IPS-NIHi7 (cell line): Measurements from ENCODE around the gene ABLIM2.
"Not testable (repeated sequence)": the region's sequence is repeated elsewhere in the genome, so short reads cannot be mapped to it uniquely, and the experiment has no call there.

Experiments used
- DNase-seq: peaks from one replicate; pipeline ENCODE4 v3.0.0; 2012; ENCODE audit warnings: mixed read lengths; ENCODE audit errors: extremely low spot score

ABLIM2 gene

GRCh38 chr4:7963691-7964090 is 194.9 kb downstream of the ABLIM2 start:
- DNase-seq: no peak

GRCh38 chr4:7962609-7963508 is 195.8 kb downstream of the ABLIM2 start:
- DNase-seq: no peak

DNA sequence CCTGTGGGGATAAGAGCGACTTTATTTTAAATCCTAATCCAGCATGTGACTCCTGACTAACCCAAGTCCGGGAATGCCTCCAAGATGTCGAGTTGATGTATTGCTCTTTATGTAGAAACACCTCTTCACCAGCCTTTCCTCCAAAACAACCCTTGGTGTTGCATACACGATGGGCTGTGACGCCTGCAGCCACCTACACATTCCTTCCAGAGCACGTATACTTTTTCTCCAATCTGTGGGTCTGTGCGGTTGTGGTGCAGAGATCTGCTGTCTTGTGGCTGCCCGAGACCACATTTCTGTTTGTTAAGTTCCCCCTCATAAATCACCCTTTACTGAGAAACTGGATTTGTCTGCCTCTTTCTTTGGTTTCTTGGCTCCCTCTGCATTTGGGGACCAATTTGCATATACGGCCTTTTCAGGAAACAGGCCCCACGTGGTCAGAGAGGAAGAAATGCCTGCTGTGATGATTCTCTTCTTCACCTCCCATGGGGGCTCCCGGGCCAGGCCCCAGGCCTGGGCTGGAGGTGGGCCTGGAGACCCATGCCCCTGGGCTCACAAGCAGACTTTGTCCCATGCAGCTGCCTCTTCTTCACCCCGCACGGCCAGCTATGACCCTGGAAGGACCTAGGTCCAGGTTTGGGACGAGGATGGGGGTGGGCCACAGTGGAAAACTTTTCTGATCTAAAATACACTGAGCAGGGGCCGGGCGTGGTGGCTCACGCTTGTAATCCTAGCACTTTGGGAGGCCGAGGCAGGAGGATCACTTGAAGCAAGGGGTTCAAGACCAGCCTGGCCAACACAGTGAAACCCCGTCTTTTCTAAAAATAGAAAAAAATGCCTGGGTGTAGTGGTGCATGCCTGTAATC is 197.6 kb downstream of the ABLIM2 start:
- no peak for DNase-seq

- DNase-seq: no peak
These were observed 198.4 kb downstream of the ABLIM2 start for GRCh38 chr4:7960017-7960789.

DNA sequence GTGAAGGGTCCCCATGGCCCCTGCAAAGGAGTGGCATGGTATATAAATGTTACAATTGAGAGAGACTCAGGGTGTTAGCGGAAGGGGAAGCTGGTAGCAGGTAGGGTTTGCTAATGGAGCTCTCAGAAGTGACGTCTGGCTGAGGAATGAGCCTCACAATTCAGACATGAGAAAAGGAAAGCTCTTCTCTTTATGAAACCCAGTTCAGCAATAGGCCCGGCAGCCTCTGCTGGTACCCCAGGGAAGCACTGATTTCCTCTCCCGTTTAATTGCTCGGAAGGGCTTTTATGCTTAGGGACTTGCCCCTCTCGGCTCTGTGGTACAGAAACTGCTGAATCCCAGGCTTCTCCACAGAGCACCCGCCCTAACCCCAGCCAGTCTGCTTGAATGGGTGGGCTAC is 199.5 kb downstream of the ABLIM2 start:
- DNase-seq: peak; percentile 18

GRCh38 chr4:7956934-7957656 is 201.5 kb downstream of the ABLIM2 start:
- DNase-seq: no peak

DNA sequence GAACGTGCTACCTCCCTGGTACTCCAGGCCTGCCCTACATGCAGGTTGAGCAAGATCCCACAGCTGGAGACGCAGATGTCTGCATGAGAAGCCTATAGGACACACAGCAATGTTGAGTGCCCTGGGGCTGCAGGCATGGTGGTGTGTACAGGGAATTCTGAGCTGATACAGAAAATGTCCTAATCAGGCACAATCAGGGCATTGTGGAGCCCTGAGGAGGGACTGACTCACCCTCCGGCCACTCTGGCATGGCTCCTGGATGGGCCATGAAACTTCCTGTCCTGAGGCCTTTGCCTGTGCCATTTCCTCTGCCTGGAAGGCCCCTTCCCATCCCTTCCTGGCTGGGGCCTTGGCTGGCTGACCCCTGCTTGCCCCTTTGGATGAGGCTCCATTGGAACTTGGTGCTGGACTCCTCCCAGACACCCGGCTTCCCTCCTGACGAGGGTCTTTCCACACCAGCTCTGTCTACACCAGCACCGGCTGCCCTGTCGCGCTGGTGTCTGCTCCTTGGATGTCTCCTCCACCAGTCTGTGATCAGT is 202.3 kb downstream of the ABLIM2 start:
- DNase-seq: no peak

GRCh38 chr4:7955393-7955792 is 203.2 kb downstream of the ABLIM2 start:
- no peak for DNase-seq

- DNase-seq: no peak
These were observed 206.0 kb downstream of the ABLIM2 start for GRCh38 chr4:7952615-7953014.

DNA sequence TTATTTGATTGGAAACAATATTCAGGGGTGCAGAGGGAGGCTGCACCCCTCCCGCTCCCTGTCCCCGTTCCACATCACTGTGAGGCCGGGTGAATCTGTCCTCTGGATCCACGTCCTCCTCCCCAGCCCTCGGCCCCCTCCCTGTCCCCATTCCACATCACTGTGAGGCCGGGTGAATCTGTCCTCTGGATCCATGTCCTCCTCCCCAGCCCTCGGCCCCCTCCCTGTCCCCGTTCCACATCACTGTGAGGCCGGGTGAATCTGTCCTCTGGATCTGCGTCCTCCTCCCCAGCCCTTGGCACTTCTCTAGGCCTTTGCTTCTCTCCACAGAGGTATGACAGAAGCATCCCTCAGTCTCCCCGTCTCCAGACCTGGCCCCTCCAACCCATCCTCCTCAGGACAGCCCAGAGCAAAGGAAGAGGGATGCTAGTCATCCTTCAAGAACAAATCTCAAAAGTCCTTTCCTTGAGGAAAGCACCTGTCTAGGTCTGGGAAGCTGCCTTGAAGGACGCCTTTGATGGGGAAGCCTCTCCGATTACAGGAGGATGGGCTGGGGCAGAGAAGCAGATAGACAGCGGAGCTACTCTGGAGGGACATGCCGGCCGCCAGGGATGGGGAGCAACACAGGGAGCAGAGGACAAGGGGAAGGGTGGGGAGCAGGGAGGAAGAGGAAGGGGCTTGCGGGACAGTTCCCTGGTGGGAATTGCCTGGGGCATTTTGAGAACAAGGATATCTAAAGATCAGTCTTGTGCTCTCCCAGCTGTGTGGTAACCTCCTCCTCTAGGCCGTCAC is 208.1 kb downstream of the ABLIM2 start:
- no peak for DNase-seq

- DNase-seq: no peak
These were observed 208.9 kb downstream of the ABLIM2 start for GRCh38 chr4:7949759-7950158.

GRCh38 chr4:7947927-7948326 is 210.7 kb downstream of the ABLIM2 start:
- no peak for DNase-seq

- no peak for DNase-seq
These were observed 212.8 kb downstream of the ABLIM2 start for GRCh38 chr4:7945709-7946380.

DNA sequence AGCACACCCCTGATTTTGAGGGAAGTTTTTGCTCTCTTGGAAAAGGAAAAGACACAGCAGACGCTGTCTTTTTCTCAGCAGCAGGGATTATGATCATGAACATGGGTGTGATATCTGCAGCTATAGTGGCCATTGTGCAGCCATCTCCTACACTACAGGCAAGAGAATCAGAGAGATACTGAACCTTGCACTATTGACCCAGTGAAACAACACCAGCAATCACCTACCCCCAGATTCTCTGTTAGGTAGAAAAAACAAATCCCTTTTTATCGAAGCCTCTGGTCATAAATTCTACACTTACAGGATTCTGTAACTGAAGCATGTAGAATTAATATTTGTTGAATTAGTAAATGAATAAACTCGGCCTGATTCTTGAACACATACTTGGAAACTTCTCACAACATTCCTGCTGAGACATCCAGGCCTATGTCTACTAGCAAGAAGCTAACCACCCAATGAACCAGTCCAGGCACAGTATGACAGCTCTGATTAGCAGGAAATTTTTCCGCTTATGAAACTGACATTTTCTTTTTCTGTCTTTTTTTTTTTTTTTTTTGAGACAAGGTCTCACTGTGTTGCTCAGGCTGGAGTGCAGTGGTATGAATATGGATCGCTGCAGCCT is 213.9 kb downstream of the ABLIM2 start:
- no peak for DNase-seq

- not testable (repeated sequence) for DNase-seq
These were observed 214.9 kb downstream of the ABLIM2 start for GRCh38 chr4:7943688-7944087.

DNA sequence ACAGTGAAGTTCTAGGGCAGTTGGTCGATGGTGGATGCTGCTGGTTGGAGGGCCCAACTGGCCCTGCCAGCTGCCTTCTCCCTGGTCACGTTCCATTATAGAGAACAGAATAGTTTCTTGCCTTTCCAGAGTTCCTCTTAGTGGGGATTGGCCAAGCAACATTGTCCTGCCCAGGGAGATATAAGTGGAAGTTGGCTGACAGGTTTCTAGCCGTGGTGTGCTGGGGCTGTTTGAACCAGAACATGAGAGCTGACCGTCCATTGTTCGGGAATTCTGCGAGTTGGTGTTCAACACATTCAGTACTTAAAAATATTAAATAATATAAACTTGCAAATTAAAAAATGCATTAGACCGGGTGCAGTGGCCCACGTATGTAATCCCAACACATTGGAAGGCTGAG is 215.4 kb downstream of the ABLIM2 start:
- no peak for DNase-seq

GRCh38 chr4:7941965-7942496 is 216.6 kb downstream of the ABLIM2 start:
- DNase-seq: no peak

GRCh38 chr4:7941111-7941964 is 217.3 kb downstream of the ABLIM2 start:
- DNase-seq: peak; percentile 39
